Epithelial cell of proximal tubule (primary cell): ENCODE results near the gene TMEM63A. TPM values are rescaled to one million over a fixed set of nuclear protein-coding genes. Genes with fewer than 3 reads are reported as not detected.

Experiments
- DNase-seq: peaks from one replicate; pipeline ENCODE4 v3.0.0-alpha.2; 2011; ENCODE audit warnings: low read depth
- H3K4me3 ChIP-seq: 2 replicates; pipeline ENCODE4 v1.5.1; 2011; ENCODE audit warnings: low read depth, mild to moderate bottlenecking, low read length
- total RNA-seq: library from RNA; depleted of rRNA; stranded (reverse); fragments of >200 nt; gene quantifications from 2 replicates; pipeline ENCODE4 v1.2.3, GENCODE V29; 2015
- TF ChIP-seq, protein P1 (sequence below): conservative IDR thresholded peaks from 2 replicates; pipeline ENCODE4 v1.5.1; 2012; ENCODE audit warnings: low read depth, mild to moderate bottlenecking, low read length

The TMEM63A gene
- total RNA-seq, 1 donor from 2014 or later: 19.5 TPM

DNA sequence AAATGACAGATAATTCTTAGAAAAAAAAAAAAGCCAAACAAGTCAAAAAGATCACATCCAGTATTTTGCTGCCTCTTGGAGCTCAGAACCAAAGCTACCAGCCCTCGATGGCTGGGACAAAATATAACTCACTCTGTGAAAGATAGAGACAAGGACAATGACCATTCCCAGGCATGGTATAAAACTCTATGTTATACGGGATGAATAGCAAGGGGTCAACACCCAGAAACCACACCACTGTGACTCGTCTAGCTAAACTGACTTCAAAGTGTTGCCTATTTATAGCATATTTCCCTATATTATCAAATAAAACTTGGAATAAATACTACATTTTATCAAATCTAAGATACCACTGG lies 10.1 kb downstream of the TMEM63A start:
- H3K4me3 ChIP-seq: no peak overlapping the region

DNA sequence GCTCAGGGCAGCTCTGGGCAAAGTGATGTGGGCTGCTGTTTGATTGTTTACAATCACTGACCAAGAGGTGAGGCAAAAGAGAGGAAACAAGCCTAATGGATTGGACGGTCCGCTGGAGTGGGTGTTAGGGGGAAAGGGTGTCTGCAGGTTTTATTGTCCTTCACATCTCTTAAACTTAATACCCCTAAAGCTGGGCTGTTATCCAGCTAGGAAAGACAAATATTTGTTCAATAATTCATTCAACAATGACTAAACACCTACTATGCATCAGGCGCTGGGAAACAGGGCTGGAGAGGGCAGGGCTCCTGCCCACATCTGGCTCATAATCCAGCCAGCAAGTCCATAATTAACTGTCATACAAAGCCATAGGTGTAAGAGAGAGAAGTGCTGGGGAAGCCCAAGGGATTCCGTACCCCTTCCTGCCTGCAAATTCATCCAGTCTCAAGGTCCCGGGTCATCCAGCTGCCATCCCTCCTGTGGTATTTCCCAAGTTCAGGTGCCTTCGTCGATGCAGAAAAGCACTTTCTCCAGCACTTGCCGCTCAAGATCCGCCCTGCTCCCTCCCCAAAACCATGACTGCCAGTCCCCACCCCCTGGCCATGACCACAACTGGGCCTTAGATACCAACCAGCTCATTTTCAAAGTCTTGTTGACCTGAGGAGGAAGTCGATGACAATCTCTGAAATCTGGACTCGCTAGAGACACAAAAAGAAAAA lies 10.7 kb downstream of the TMEM63A start:
- DNase-seq: no peak
- no peak overlapping the region for H3K4me3 ChIP-seq

More for the DNA sequence above, 10.1 kb downstream of the TMEM63A start:
- no peak for DNase-seq
- TF ChIP-seq, protein P1, sequence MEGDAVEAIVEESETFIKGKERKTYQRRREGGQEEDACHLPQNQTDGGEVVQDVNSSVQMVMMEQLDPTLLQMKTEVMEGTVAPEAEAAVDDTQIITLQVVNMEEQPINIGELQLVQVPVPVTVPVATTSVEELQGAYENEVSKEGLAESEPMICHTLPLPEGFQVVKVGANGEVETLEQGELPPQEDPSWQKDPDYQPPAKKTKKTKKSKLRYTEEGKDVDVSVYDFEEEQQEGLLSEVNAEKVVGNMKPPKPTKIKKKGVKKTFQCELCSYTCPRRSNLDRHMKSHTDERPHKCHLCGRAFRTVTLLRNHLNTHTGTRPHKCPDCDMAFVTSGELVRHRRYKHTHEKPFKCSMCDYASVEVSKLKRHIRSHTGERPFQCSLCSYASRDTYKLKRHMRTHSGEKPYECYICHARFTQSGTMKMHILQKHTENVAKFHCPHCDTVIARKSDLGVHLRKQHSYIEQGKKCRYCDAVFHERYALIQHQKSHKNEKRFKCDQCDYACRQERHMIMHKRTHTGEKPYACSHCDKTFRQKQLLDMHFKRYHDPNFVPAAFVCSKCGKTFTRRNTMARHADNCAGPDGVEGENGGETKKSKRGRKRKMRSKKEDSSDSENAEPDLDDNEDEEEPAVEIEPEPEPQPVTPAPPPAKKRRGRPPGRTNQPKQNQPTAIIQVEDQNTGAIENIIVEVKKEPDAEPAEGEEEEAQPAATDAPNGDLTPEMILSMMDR: no peak

DNA sequence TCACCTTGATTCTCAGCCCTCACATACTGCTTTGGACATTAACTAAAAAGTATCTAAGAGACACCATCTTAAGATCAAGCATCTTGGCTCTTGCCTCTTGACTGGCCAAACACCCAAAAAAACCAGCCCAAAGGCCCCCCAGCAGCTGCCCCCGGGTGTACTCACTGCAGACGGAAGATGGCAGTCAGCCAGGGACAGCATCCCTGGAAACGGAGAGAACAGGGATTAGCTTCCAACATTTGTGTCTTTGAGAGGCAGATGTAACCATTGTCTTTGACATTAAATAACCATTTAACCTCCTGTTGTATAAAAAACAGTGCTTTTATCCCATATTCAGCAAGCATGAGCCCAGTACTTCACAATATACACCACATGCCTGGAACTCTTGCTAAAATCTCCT lies 11.3 kb downstream of the TMEM63A start:
- TF ChIP-seq, protein P1: no peak
- no peak for DNase-seq
- no peak overlapping the region for H3K4me3 ChIP-seq

More for the DNA sequence above, 10.7 kb downstream of the TMEM63A start:
- TF ChIP-seq, protein P1: no peak

DNA sequence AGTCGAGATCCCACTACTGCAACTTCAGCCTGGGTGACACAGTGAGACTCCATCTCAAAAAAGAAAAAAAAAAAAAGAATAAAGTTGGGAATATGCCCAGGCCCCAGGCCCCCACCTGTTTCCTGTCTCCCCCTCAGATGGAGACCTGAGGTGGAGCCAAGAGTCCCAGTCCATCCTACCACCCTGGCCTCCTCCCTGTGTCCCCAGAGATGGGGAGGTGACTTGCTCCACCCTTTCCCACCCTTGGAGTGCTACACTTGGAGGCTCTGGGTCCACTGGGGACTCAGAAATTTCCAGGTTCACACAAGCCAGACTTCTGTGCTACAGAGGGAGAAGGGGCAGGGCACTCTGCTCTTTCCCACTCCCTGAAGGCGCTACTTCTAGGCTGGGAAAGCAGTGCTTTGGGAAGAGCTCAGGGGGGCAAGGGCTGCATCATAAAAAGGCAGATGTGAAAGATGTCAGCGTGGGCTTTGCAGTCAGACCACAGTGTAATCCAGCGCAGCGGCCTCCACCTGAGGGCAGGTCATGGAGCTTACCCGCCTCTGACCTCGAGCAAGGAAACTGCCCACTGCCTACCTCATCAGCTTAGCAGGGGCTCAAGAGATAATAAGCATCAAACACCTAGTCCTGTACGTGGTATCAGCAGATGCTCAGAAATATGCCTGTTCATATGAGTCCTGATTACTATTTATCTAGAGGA lies 13.4 kb downstream of the TMEM63A start:
- DNase-seq: no peak
- TF ChIP-seq, protein P1: no peak
- no peak overlapping the region for H3K4me3 ChIP-seq

DNA sequence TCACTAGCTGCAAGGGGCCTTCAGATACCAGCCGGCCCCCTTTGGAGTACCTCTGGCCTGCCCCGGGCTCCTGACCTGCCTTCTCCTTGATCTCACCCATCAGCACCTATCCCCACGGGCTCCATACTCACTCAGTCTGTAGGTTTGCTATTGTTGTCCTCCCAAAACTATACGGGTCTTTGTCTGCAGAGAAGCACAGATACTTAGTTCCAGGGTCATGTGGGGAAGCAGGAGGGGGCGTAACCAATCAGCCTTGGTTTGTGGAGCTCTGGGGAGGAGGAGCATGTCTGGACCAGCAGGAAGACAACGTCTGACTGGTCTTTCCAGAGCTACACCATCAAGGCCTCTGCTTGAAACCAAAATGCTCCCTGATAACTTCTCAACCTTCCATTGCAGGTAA lies 15.2 kb downstream of the TMEM63A start:
- TF ChIP-seq, protein P1: no peak
- H3K4me3 ChIP-seq: no peak overlapping the region
- DNase-seq: no peak

DNA sequence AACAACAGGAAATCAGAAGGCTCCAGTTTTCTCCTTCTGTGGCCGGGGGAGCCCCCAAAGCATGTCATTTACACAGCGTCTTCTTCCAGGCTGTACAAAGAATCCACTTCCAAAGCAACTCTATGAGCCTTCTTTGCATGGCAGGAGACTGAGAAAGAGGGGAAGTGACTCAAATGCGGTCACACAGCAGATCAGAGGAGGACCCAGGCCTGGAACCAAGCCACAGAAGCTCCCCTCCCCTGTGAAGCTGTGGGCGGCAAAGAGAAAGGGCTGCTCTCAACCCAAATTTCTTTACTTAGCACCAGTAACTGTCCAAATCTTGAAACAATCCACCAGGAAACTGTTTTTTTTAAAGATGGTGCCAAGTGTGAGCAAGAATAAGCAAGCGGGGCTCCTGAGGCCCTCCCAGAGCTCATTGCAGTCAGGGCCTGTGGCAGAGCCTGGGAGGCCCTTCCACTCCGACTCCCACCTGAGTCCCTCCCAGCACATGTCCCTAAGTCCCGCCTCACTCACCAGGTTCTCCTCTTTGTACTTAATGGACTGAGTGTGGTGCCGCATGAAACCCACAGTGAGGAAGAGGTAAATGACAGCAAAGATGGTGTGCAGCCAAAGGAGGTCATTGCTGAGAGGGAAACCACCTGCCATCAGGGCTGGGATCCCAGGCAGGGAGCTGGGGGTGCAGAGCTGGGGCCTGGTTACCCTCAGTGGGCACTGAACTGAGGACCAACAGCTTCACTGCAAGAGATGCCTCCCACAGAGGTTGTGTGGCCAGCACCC lies 15.9 kb downstream of the TMEM63A start:
- DNase-seq: no peak
- TF ChIP-seq, protein P1: no peak
- no peak overlapping the region for H3K4me3 ChIP-seq
